Stimulated activated CD8-positive, alpha-beta memory T cell treated with anti-CD3 and anti-CD28 coated beads, Interleukin-15, amount 100 ng/mL, for 48 hours (primary cell): Measurements from ENCODE around the gene CDC42SE1.

ENCODE experiments used
- DNase-seq, 2 donors: peaks; one replicate each; pipeline ENCODE4 v3.0.0-alpha.2; 2020; ENCODE audit warnings: low read depth in 2 of 2

CDC42SE1 gene

DNA sequence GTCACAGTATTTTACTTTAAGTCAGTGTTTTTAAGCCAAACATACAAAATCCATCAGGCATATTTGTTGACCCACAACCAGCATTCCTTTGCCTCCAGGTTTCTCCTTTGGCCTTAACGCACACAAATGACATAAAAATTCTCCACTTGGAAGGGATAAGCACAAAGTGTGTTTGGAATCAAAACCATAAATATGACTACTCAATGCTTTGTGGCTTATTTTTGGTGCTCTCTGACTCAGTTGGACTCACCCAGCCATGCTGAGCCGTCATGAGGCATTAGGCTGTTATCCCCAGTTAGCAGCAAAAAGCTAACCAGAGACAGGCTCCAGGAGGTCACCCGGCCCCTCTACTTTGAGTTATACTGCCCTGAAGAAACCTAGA, 50.2 kb downstream of the CDC42SE1 start:
- no peak for DNase-seq

GRCh38 chr1:151008244-151009205, 50.9 kb downstream of the CDC42SE1 start, which contains the start of gene PRUNE1:
PRUNE1 (plus strand) TSS chr1:151008449; CDS start chr1:151008633, 184 bp downstream.
- peak; percentile 94 to 97 for DNase-seq

DNA sequence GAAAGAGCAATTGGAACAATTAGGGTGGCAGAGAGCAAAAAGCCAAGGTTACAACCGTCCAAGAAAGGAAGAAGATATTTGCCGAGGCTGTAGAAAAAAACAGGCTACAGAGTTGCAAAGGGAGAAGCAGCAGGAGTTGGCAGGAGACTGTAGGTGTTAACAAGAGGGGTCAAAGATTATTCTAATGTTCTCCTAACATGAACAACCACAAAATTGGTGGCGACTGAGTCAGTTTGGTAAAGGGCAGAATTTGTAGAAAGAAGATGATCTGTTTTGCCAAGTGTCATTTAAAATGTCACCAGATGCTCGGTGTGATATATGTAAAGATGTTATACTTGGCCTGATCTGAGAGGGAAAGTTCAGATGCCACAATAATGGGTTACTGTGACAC, 51.6 kb downstream of the CDC42SE1 start:
- DNase-seq, result no peak

DNA sequence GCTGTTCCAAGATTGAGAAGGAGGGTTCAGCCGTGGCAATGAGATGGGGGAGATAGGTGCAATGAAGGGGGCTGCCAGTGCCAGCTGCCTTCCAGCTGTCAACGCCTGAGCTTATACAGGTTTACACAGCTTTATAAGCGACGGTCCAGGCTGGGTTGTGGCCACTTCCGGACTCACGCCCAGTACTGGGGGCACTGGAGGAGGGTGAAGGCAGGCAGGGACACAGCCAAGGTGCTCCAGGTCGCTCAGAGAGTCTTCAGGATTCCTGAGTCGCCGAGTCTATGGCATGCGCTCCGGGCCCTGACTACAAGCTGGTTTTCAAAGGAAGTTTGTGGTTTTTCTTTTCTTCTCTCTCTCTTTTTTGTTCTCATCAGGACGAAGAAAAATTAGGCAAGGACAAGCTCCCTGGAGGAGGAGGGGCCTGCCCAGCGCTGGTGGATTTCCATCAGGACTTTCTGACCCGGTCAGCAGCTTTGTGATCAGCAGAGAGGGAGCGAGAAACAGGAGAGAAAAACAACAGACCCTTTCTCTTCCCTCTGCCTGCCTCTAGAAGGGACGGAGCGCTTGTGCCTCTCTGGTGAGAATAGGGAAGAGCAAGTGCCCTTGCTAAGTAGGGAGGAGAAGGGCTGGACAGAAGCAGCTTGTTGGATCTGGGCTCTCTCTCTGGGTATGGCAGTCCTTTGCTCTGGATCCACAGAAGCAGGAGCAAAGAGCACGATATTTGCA, 52.9 kb downstream of the CDC42SE1 start, which contains the start of gene MINDY1:
MINDY1 (minus strand) TSS at position 576 of the 726 bp plus-strand sequence. CDS start 4,285 bp downstream, outside the sequence.
- peak in 1 of 2 donors; percentile 23 for DNase-seq

DNA sequence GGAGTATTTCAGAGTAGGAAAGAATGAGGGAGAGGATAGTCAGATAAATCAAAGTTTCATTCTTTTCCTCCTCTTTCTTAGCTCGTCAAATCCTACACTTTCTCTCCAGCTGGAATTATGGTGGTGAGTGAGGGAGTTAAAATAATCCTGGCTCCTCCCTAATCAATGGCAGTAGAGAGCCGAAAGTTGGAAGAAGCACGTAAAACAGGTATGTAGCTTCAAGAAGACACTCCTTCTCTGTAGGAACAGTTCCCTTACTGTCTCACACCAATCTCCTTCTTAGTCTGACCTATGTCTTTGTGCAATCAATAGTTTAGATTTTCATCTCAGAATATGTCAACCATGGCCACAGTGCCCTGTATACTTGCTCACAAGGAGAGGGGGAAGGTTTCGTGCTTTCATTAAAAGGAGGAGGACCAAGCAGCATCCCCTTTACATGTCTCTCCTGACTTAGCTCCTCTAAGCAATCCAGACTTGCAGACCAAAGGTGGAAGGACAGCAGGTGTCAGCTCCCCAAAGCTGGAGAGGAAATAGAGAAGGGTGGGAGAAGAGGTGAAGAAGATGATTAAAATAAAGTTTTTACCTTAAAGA, 53.6 kb downstream of the CDC42SE1 start:
- DNase-seq, result no peak

- no peak for DNase-seq
Measured at GRCh38 chr1:151003180-151003579, 56.2 kb downstream of the CDC42SE1 start.

- DNase-seq, result no peak
Measured at GRCh38 chr1:151002611-151003010, 56.8 kb downstream of the CDC42SE1 start.

- DNase-seq, result no peak
Measured at GRCh38 chr1:151002051-151002450, 57.4 kb downstream of the CDC42SE1 start.

DNA sequence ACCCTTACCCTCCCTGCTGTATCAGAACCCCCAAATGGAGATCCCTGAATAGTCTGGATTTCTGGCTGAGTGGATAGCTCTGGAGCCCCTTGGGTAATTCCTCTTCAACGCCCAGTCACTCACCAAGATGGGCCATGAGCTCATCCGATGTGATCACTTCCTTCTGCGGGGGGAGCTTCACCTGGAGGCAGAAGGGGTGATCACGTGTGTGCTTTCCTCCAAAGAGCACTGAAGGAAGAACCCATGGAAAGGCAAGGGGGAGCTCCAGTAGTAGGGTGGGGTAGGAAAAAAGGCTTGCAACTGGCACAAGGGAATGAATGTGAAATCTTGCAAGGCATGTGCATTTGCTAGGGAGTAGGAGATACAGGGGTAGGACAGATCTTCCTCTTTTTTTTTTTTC, 57.8 kb downstream of the CDC42SE1 start:
- no peak for DNase-seq
